ENCODE data around the gene FTSJ1.

FTSJ1 gene

DNA sequence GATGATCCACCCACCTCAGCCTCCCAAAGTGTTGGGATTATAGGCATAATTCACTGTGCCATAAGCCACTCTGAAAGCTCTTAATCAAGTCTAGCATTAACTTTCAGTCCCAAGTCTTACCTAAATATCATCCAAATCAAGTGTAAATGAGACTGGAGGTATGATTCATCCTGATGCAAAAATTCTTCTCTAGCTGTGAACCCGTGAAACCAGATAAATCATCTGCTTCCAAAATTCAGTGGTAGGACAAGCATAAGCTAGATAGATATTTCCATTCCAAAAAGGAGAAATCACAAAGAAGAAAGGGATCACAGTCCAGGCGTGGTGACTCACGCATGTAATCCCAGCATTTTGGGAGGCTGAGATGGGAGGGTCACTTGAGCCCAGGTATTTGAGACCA, 54.7 kb downstream of the FTSJ1 start:
- DNase-seq: no peak

- DNase-seq: no peak
Measured at GRCh38 chrX:48531358-48531959, 55.5 kb downstream of the FTSJ1 start.

- DNase-seq: no peak
Measured at GRCh38 chrX:48532161-48532560, 56.2 kb downstream of the FTSJ1 start.

DNA sequence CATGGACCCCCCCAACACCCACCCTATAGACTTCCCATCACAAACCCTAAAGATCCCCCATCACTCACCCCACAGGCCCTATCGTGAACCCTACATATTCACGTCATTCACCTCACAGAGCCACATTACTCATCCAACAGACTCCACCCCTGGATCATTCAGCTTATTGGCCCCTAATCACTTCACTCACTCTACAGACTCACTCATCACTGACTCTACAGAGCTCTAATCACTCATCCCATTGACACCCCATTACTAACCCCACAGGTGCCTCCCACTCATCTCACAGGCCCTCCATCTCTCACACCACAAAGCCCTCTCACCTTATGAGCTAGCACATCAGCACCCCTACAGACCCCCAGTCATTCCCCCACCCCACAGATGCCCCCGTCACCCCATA, 57.2 kb downstream of the FTSJ1 start:
- no peak for DNase-seq

All from effector CD8-positive, alpha-beta T cell (primary cell).